ENCODE results near the gene DDOST.

GRCh38 chr1:20654104-20654690, 7.0 kb downstream of the DDOST start:
- no peak for TF ChIP-seq EZH2 (IDR thresholded peaks at IDR 0.05; ENCODE audit: borderline replicate concordance, low read depth, low read length, severe bottlenecking)
- TF ChIP-seq, protein P1, sequence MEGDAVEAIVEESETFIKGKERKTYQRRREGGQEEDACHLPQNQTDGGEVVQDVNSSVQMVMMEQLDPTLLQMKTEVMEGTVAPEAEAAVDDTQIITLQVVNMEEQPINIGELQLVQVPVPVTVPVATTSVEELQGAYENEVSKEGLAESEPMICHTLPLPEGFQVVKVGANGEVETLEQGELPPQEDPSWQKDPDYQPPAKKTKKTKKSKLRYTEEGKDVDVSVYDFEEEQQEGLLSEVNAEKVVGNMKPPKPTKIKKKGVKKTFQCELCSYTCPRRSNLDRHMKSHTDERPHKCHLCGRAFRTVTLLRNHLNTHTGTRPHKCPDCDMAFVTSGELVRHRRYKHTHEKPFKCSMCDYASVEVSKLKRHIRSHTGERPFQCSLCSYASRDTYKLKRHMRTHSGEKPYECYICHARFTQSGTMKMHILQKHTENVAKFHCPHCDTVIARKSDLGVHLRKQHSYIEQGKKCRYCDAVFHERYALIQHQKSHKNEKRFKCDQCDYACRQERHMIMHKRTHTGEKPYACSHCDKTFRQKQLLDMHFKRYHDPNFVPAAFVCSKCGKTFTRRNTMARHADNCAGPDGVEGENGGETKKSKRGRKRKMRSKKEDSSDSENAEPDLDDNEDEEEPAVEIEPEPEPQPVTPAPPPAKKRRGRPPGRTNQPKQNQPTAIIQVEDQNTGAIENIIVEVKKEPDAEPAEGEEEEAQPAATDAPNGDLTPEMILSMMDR (IDR thresholded peaks at IDR 0.05; ENCODE audit: borderline replicate concordance, extremely low read depth, low read length, poor library complexity, severe bottlenecking), result no peak
